OCI-LY3 (cell line): ENCODE results near the gene RAC3.

Experiments used
- H2AFZ ChIP-seq: fragments of 200-600, 300-600 bp; shearing (Covaris generic); 2 replicates; pipeline ENCODE4 v1.6.0; 2014; ENCODE audit warnings: antibody characterized with exemption, low read depth, low read length
- H3K27ac ChIP-seq: fragments of 200-600, 300-600 bp; sonication (generic); 2 replicates; pipeline ENCODE4 v1.5.1; 2014; ENCODE audit warnings: mild to moderate bottlenecking, low read length, moderate library complexity, mixed read lengths
- H3K27me3 ChIP-seq: fragments of 200-600, 300-600 bp; sonication (generic); 2 replicates; pipeline ENCODE4 v1.6.1; 2014; ENCODE audit warnings: low read depth, low read length, mixed read lengths
- H3K36me3 ChIP-seq: fragments of 200-600, 300-600 bp; sonication (generic); replicated peaks from 2 replicates; pipeline ENCODE3; 2014; ENCODE audit warnings: low read depth, low read length, mixed read lengths
- H3K4me1 ChIP-seq: fragments of 300-600, 200-600 bp; sonication (generic); 2 replicates; pipeline ENCODE4 v1.6.1; 2014; ENCODE audit warnings: low read length, mixed read lengths
- H3K4me2 ChIP-seq: fragments of 200-600, 300-600 bp; sonication (generic); 2 replicates; pipeline ENCODE4 v1.6.1; 2014; ENCODE audit warnings: low read length, mixed read lengths
- H3K4me3 ChIP-seq: fragments of 300-600, 200-600 bp; sonication (generic); 2 replicates; pipeline ENCODE4 v1.5.1; 2014; ENCODE audit warnings: antibody characterized with exemption, mild to moderate bottlenecking, low read length, moderate library complexity
- H3K79me2 ChIP-seq: fragments of 300-600, 200-600 bp; shearing (Covaris generic); 2 replicates; pipeline ENCODE4 v1.6.1; 2014; ENCODE audit warnings: mild to moderate bottlenecking, low read length, mixed read lengths
- H3K9ac ChIP-seq: fragments of 300-600, 200-600 bp; shearing (Covaris generic); 2 replicates; pipeline ENCODE4 v1.6.0; 2014; ENCODE audit warnings: mild to moderate bottlenecking, low read length, moderate library complexity
- H3K9me3 ChIP-seq: fragments of 200-600, 300-600 bp; shearing (Covaris generic); 2 replicates; pipeline ENCODE4 v1.6.1; 2014; ENCODE audit warnings: low read length, mixed read lengths; ENCODE audit not compliant: insufficient read depth
- H4K20me1 ChIP-seq: fragments of 200-600, 300-600 bp; sonication (generic); 2 replicates; pipeline ENCODE4 v1.6.1; 2016; ENCODE audit warnings: low read length, mixed read lengths; ENCODE audit not compliant: insufficient read depth
- EZH2phosphoT487 ChIP-seq: fragments of 200-600 bp; shearing (Covaris generic); IDR thresholded peaks from 2 replicates; pipeline ENCODE4 v1.6.1; 2018; ENCODE audit warnings: antibody characterized with exemption, mixed run types, low read depth
- TF ChIP-seq, protein P1 (sequence below): fragments of 200-600, 300-600 bp; sonication (generic); IDR thresholded peaks from 2 replicates; pipeline ENCODE4 v1.5.1; 2014; ENCODE audit warnings: antibody characterized with exemption, low read length, low read depth

Gene RAC3

DNA sequence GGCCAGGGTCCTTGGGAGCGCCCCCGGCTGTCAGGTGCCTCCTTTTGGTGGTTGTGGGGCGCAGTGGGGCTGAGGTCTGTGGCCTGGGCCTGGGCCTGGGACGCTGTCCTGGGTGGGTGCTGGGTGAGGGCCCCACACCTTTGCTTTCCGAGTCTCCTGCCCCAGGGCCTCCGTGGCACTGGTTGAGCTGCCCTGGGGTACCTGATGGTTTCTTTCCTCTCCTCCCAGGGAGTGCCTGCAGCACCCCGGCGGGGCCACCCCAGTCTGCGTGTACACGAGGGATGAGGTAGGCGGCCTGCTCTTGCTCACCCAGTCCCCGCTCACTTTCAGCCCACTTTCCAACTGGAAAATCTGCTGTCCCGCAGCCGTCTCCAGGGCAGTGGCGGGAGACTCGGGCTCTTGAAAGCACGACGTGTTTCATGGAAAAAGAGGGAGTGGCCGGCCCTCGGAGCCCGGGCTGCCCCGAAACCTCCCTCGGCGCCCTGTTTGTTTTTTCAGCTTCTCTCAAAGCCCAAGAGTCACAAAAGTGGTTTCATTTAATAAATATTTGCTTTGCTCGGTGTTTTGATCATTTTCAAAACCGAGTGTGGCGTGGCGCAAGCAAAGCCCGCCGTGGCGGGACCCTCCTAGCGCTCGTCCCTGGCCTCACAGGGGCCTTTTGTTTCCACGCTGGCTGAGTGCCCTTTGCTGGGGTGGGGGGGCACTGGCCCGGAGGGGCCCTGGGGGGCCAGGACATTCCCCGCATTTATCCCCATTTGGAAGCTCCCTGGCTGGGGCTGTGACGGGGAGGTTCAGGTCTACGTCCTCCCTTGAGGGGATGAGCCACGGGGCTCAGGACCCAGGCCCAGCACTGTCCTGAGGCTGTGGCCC lies 36.6 kb upstream of the RAC3 start:
- TF ChIP-seq EZH2phosphoT487 = no peak
- TF ChIP-seq, protein P1, sequence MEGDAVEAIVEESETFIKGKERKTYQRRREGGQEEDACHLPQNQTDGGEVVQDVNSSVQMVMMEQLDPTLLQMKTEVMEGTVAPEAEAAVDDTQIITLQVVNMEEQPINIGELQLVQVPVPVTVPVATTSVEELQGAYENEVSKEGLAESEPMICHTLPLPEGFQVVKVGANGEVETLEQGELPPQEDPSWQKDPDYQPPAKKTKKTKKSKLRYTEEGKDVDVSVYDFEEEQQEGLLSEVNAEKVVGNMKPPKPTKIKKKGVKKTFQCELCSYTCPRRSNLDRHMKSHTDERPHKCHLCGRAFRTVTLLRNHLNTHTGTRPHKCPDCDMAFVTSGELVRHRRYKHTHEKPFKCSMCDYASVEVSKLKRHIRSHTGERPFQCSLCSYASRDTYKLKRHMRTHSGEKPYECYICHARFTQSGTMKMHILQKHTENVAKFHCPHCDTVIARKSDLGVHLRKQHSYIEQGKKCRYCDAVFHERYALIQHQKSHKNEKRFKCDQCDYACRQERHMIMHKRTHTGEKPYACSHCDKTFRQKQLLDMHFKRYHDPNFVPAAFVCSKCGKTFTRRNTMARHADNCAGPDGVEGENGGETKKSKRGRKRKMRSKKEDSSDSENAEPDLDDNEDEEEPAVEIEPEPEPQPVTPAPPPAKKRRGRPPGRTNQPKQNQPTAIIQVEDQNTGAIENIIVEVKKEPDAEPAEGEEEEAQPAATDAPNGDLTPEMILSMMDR = no peak
- Histone ChIP-seq H3K27me3 (no peaks in the 10 kb centered on the region), H3K9me3 (no peaks in the 10 kb centered on the region), H3K79me2 (no peaks in the 10 kb centered on the region), H2AFZ (no peak overlapping the region), H4K20me1 (no peaks in the 10 kb centered on the region), H3K36me3 (no peaks in the 10 kb centered on the region), H3K4me3 (no peak overlapping the region), H3K27ac (no peak overlapping the region), H3K9ac (no peak overlapping the region), H3K4me2 (no peak overlapping the region), H3K4me1 (no peaks in the 10 kb centered on the region)

- Histone ChIP-seq H3K79me2 (no peaks in the 10 kb centered on the region), H3K9me3 (no peaks in the 10 kb centered on the region), H3K27ac (no peak overlapping the region), H3K4me2 (no peak overlapping the region), H3K4me3 (no peak overlapping the region), H3K27me3 (no peaks in the 10 kb centered on the region), H3K4me1 (no peaks in the 10 kb centered on the region), H3K9ac (no peak overlapping the region), H3K36me3 (no peaks in the 10 kb centered on the region), H4K20me1 (no peaks in the 10 kb centered on the region), H2AFZ (no peak overlapping the region)
- TF ChIP-seq EZH2phosphoT487 = no peak
- TF ChIP-seq, protein P1 = no peak
Observed at GRCh38 chr17:81995463-81996231, 35.8 kb upstream of the RAC3 start.

DNA sequence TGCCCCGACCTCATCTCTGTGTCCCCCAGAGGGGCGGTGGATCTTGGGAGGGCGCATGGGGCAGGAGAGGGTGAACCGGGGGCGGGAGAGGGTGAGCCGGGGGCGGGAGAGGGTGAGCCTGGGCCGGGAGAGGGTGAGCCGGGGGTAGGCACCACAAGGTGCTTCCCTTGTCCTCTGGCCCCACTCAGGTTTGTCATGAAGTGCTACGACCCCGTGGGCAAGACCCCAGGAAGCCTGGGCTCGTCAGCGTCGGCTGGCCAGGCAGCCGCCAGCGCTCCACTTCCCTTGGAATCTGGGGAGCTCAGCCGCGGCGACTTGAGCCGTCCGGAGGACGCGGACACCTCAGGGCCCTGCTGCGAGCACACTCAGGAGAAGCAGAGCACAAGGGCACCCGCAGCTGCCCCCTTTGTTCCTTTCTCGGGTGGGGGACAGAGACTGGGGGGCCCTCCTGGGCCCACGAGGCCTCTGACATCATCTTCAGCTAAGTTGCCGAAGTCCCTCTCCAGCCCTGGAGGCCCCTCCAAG lies 35.2 kb upstream of the RAC3 start:
- Histone ChIP-seq H3K79me2 (no peaks in the 10 kb centered on the region), H3K36me3 (no peaks in the 10 kb centered on the region), H3K9me3 (no peaks in the 10 kb centered on the region), H2AFZ (no peak overlapping the region), H4K20me1 (no peaks in the 10 kb centered on the region), H3K4me3 (no peak overlapping the region), H3K4me2 (no peak overlapping the region), H3K27ac (no peak overlapping the region), H3K4me1 (no peaks in the 10 kb centered on the region), H3K27me3 (no peaks in the 10 kb centered on the region), H3K9ac (no peak overlapping the region)
- no peak for TF ChIP-seq EZH2phosphoT487
- TF ChIP-seq, protein P1 = no peak
